ENCODE results near the gene PTPRN2.

- no peak for TF ChIP-seq EZH2 (IDR thresholded peaks at IDR 0.05; ENCODE audit: borderline replicate concordance, low read depth, low read length, poor library complexity, severe bottlenecking)
- no peak for TF ChIP-seq CTCF (conservative IDR thresholded peaks at IDR 0.05; ENCODE audit: low read depth, low read length)
Measured at GRCh38 chr7:158430308-158431034, 157.2 kb downstream of the PTPRN2 start.

Data from A673 (cell line).